C4-2B (cell line): ENCODE data around the gene EXOC6B.

Source experiments
- ZFX ChIP-seq: fragments of 450-650 bp; IDR thresholded peaks from 2 replicates; pipeline ENCODE4 v1.6.1; 2017
- TF ChIP-seq, protein P1 (sequence below): fragments of 450-650 bp; conservative IDR thresholded peaks from 2 replicates; pipeline ENCODE4 v1.5.1; 2017; ENCODE audit warnings: mild to moderate bottlenecking

DNA sequence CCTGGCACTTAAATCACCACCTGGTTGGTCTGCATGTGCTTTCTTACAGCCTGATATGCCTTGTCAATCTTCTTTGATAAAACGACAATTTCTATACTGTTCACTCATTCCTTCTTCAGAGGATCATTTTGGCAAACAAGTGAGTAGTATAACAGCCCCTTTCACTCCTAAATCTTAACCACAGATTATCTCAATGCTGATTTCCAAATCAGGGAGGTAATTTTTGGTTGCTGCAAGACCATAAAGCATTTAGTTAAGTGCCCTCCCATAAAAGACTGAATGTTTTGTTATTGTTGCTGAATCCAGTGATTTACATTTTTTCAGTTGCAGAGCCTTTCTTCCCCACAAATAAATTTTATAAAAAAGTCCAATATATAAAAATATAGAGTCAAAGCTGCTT, 549.0 kb downstream of the EXOC6B start:
- TF ChIP-seq, protein P1, sequence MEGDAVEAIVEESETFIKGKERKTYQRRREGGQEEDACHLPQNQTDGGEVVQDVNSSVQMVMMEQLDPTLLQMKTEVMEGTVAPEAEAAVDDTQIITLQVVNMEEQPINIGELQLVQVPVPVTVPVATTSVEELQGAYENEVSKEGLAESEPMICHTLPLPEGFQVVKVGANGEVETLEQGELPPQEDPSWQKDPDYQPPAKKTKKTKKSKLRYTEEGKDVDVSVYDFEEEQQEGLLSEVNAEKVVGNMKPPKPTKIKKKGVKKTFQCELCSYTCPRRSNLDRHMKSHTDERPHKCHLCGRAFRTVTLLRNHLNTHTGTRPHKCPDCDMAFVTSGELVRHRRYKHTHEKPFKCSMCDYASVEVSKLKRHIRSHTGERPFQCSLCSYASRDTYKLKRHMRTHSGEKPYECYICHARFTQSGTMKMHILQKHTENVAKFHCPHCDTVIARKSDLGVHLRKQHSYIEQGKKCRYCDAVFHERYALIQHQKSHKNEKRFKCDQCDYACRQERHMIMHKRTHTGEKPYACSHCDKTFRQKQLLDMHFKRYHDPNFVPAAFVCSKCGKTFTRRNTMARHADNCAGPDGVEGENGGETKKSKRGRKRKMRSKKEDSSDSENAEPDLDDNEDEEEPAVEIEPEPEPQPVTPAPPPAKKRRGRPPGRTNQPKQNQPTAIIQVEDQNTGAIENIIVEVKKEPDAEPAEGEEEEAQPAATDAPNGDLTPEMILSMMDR, result no peak
- TF ChIP-seq ZFX, result no peak
